Esophagus squamous epithelium (tissue), 5 donors: ENCODE data around the gene EMILIN2. TPM values are rescaled to one million over a fixed set of nuclear protein-coding genes. Genes with fewer than 3 reads are reported as not detected.
A peak's percentile ranks its signal among the peaks of the same experiment; 100 is the strongest.
"Not testable (repeated sequence)": the region's sequence is repeated elsewhere in the genome, so short reads cannot be mapped to it uniquely, and the experiment has no call there.

ENCODE experiments used
- DNase-seq: peaks from one replicate; lab custom pipeline; 2025; lab: John Stamatoyannopoulos, UW
- H3K27ac ChIP-seq, 4 donors: fragments of 200-600 bp; sonication (generic); one replicate each; pipeline ENCODE4 v1.5.1; 2016 to 2019; ENCODE audit warnings: mild to moderate bottlenecking in 1 of 4
- H3K27me3 ChIP-seq, 4 donors: fragments of 200-600 bp; sonication (generic); 1 replicate in 3 of 4; 2 replicates in 1 of 4; pipeline versions ENCODE4 v1.5.1 to v1.6.0; 2017 to 2021; ENCODE audit warnings: antibody characterized with exemption in 1 of 4
- H3K36me3 ChIP-seq, 3 donors: fragments of 200-600 bp; sonication (generic); one replicate each; pipeline ENCODE4 v1.5.1; 2016 to 2019
- H3K4me1 ChIP-seq, 3 donors: fragments of 200-600 bp; sonication (generic); one replicate each; pipeline ENCODE4 v1.5.1; 2017 to 2019
- H3K4me3 ChIP-seq, 4 donors: fragments of 200-600 bp; sonication (generic); 1 replicate in 3 of 4; 2 replicates in 1 of 4; pipeline ENCODE4 v1.5.1; 2016 to 2019; ENCODE audit warnings: mild to moderate bottlenecking in 2 of 4, moderate library complexity in 1 of 4
- H3K9me3 ChIP-seq, 3 donors: fragments of 200-600 bp; sonication (generic); one replicate each; pipeline ENCODE4 v1.5.1; 2016 to 2019
- POLR2A ChIP-seq, 4 donors: fragments of 450-650 bp; IDR thresholded peaks; one replicate each; pipeline ENCODE4 v1.6.1; 2017; ENCODE audit warnings: antibody characterized with exemption in 4 of 4, mild to moderate bottlenecking in 4 of 4, moderate library complexity in 3 of 4
- WGBS, 2 donors: methylation state at CpG; one replicate each; pipeline ENCODE4 v1.1.5; 2018; 5-methylcytosine and 5-hydroxymethylcytosine counted together
- intact Hi-C: fragments of 100-400 bp; cut with DNase I; formaldehyde crosslinking; loops from one replicate; pipeline ENCODE4 v1.15.0; 2022
- total RNA-seq, 4 donors: library from RNA; depleted of rRNA; stranded (reverse); fragments of >200 nt; gene quantifications; one replicate each; pipeline ENCODE4 v1.1.0, GENCODE V29; 2016
- TF ChIP-seq, protein P1 (sequence below), 6 experiments: fragments of 450-650 bp in 4 of 6; fragments of 200-600 bp in 2 of 6; sonication (generic) in 2 of 6; IDR thresholded peaks; one replicate each; pipeline ENCODE4 v1.5.1; 2016 to 2019; ENCODE audit warnings: antibody characterized with exemption in 6 of 6, mild to moderate bottlenecking in 4 of 6, moderate library complexity in 4 of 6
- donor health status: DM: yes; HTN: yes; CAD: no.

Gene EMILIN2
- 10 to 100 TPM in 1 of 4 donors, 1 to 10 TPM in 3; 3.2 to 11.1 (median 5.5) TPM for total RNA-seq

DNA sequence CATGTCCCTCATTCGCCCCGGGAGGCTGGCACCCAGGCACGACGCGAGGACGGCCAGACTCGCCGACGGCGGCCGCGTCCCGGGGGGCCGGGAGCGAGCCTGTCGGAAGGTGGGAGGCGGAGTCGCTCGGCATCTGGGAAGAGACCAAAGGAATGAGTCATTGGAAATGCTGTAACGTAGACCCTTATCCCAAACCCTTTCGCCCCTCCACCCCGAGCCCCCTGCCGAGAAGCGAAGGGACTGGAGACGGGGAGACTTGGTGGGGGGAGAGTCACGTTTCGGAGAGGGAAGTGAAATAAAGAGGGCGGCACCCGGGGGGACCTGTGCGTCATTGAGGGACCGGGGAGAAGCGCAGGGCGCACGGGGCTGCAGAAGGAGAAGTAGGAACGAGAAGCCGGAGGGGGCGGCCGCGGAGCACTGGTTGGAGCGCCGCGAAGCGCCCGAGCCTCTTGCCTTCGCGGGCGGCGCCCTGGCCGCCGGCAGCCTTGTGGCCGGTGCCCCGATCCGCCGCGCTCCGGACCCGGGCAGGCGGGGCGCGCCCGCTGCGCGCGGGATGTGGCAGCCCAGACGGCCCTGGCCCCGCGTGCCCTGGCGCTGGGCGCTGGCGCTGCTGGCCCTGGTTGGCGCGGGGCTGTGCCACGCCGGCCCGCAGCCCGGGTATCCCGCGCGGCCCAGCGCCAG lies at the start of gene EMILIN2:
TSS of gene EMILIN2 (plus strand) at position 371 of the 681 bp plus-strand sequence. CDS start at position 554, 183 bp downstream.
- Histone ChIP-seq H3K36me3 (no peaks in the 10 kb centered on the region), H3K4me1 (peaks cover 9 to 28% (median 11%) of the 10 kb centered on the region in 3 donors), H3K27me3 (peaks cover 0 to 79% (median 6%) of the 10 kb centered on the region in 4 donors), H3K9me3 (no peaks in the 10 kb centered on the region), H3K4me3 (peak within 1 kb of the TSS; percentile 33 to 62 (median 53)), H3K27ac (peak within 1 kb of the TSS; percentile 58 to 88 (median 78))
- DNase-seq = no peak
- 0 to 1% methylated on average over 10 to 19 of the region's 80 CpGs for WGBS, 2 donors
- TF ChIP-seq, protein P1, sequence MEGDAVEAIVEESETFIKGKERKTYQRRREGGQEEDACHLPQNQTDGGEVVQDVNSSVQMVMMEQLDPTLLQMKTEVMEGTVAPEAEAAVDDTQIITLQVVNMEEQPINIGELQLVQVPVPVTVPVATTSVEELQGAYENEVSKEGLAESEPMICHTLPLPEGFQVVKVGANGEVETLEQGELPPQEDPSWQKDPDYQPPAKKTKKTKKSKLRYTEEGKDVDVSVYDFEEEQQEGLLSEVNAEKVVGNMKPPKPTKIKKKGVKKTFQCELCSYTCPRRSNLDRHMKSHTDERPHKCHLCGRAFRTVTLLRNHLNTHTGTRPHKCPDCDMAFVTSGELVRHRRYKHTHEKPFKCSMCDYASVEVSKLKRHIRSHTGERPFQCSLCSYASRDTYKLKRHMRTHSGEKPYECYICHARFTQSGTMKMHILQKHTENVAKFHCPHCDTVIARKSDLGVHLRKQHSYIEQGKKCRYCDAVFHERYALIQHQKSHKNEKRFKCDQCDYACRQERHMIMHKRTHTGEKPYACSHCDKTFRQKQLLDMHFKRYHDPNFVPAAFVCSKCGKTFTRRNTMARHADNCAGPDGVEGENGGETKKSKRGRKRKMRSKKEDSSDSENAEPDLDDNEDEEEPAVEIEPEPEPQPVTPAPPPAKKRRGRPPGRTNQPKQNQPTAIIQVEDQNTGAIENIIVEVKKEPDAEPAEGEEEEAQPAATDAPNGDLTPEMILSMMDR (IDR thresholded peaks at IDR 0.05) = no peak
- TF ChIP-seq POLR2A (IDR thresholded peaks at IDR 0.05) = peak in 2 of 4 donors; percentile 62 to 64
- intact Hi-C loops = no loop called here

DNA sequence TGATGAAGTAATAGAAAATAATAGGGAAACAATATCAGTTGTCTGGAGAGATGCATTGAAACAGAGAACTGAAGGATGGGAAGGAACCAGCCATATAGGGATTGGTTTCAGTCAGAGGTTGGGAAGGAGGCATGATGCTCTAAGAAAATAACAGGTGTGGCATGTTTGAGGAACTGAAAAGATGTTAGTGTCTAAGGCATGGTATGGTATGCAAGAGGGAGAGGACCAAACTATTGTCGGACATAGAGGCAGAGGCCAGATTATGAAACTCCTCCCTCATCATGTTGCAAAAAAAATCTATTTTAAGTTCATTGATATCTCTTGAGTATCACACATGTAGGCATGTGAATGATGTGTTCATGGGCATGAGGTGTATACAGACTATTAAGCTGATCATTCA lies 48.9 kb upstream of the EMILIN2 start:
- TF ChIP-seq, protein P1 (IDR thresholded peaks at IDR 0.05) = no peak
- TF ChIP-seq POLR2A (IDR thresholded peaks at IDR 0.05) = no peak
- H3K9me3 ChIP-seq = no peaks in the 10 kb centered on the region
- no peak overlapping the region for H3K4me3 ChIP-seq
- intact Hi-C loops = no loop called here
- no peaks in the 10 kb centered on the region for H3K4me1 ChIP-seq
- H3K36me3 ChIP-seq = peaks cover 0 to 83% (median 0%) of the 10 kb centered on the region in 3 donors
- DNase-seq = no peak
- H3K27ac ChIP-seq = no peak overlapping the region
- no peaks in the 10 kb centered on the region for H3K27me3 ChIP-seq
- 69 to 85% methylated on average over 1 of the region's 1 CpG for WGBS, 2 donors

DNA sequence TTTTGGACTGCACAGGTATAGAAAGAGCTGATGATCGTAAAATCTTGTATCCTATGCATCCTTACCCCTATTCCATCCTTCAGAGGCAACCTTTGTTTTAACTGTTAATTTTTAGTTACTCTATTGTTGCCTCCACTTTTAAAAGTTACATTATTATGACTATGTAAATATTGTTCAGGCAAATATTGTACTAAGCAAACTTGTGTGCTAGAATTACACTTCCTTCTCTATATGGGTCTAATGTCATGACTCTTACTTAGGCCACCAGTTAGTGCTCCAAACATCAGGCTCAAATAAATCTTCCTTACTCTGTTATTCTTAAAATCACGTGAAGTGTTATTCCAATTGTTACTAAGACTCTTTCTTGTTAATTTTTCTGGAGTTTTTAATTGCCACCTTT lies 47.4 kb upstream of the EMILIN2 start:
- Histone ChIP-seq H3K4me1 (no peaks in the 10 kb centered on the region), H3K36me3 (peaks cover 0 to 86% (median 0%) of the 10 kb centered on the region in 3 donors), H3K9me3 (no peaks in the 10 kb centered on the region), H3K27ac (no peak overlapping the region), H3K4me3 (no peak overlapping the region), H3K27me3 (no peaks in the 10 kb centered on the region)
- intact Hi-C loops = no loop called here
- WGBS, 2 donors = 69 to 93% methylated on average over 2 of the region's 2 CpGs
- no peak for TF ChIP-seq POLR2A (IDR thresholded peaks at IDR 0.05)
- TF ChIP-seq, protein P1 (IDR thresholded peaks at IDR 0.05) = no peak
- no peak for DNase-seq

DNA sequence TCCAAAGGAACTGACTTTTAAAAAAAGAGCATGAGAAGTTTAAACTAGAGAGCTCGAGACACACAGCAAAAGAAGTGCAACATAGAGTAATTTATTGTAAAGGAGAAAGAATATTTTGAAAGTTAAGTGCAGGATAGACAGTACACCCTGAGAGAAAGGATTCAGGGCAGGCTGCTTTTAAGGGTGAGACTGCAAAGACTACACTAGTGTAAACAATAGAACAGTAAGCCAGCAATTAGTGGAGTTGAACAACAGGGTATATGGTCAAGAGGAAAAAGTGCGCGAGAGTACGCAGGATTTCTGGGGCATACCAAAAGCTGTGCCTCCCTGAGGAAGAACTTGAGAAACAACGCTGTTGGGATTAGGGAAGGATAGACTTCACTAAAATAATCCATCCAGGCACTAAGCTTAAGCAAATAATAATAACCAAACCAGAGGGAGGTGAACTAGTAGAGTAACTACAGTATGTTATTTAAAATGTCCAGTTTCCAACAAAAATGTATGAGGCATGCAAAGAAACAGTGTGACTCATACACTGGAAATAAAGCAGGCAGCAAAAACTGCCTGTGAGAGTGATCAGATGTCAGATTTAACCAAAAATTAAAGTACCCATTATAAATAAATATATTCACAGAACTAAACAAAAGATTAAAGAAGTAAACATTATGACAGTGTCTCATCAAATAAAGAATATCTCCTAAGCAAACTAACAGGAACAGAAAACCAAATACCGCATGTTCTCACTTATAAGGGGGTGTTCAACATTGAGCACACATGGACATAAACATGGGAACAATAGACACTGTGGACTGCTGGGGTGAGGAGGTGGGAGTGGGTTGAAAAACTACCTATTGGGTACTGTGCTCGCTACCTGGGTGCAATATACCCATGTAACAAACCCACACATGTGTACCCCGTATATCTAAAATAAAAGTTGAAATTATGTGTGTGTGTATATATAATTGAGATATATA lies 40.5 kb upstream of the EMILIN2 start:
- no peak for DNase-seq
- no peak overlapping the region for H3K4me3 ChIP-seq
- no peak overlapping the region for H3K27ac ChIP-seq
- peaks cover 0 to 40% (median 0%) of the 10 kb centered on the region in 3 donors for H3K36me3 ChIP-seq
- WGBS, 2 donors = 88 to 91% methylated on average over 8 of the region's 8 CpGs
- H3K27me3 ChIP-seq = no peaks in the 10 kb centered on the region
- H3K4me1 ChIP-seq = no peaks in the 10 kb centered on the region
- peaks cover 0 to 5% (median 0%) of the 10 kb centered on the region in 3 donors for H3K9me3 ChIP-seq
- intact Hi-C loops = no loop called here
- TF ChIP-seq, protein P1 (IDR thresholded peaks at IDR 0.05) = no peak
- TF ChIP-seq POLR2A (IDR thresholded peaks at IDR 0.05) = no peak

DNA sequence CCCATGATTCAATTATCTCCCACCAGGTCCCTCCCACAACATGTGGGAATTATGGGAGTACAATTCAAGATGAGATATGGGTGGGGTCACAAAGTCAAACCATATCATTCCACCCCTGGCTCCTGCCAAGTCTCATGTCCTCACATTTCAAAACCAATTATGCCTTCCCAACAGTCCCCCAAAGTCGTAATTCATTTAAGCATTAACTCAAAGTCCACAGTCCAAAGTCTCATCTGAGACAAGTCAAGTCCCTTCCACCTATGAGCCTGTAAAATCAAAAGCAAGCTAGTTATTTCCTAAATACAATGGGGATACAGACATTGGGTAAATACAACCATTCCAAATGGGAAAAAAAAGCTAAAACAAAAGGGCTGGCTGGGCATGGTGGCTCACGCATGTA lies 38.2 kb upstream of the EMILIN2 start:
- H3K27ac ChIP-seq, H3K4me3 ChIP-seq, H3K9me3 ChIP-seq, intact Hi-C loops, DNase-seq, H3K4me1 ChIP-seq, H3K27me3 ChIP-seq: not testable (repeated sequence)
- 81 to 83% methylated on average over 2 of the region's 2 CpGs for WGBS, 2 donors
- peaks cover 0 to 21% (median 0%) of the 10 kb centered on the region in 3 donors for H3K36me3 ChIP-seq

DNA sequence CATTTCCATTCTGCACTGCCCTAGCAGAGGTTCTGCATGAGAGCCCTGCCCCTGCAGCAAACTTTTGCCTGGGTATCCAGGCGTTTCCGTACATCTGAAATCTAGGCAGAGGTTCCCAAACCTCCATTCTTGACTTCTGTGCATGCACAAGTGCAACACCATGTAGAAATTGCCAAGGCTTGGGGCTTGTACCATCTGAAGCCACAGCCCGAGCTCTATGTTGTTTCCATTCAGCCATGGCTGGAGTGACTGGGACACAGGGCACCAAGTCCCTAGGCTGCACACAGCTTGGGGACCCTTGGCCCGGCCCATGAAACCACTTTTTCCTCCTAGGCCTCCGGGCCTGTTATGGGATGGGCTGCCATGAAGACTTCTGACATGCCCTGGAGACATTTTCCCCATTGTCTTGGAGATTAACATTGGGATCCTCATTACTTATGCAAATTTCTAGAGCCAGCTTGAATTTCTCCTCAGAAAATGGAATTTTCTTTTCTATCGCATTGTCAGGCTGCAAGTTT lies 37.1 kb upstream of the EMILIN2 start:
- H3K4me3 ChIP-seq, H3K27ac ChIP-seq, DNase-seq, intact Hi-C loops, H3K27me3 ChIP-seq, H3K4me1 ChIP-seq: not testable (repeated sequence)
- H3K9me3 ChIP-seq = peaks cover 0 to 11% (median 3%) of the 10 kb centered on the region in 3 donors
- 95 to 100% methylated on average over 3 to 6 of the region's 6 CpGs for WGBS, 2 donors
- H3K36me3 ChIP-seq = peaks cover 0 to 11% (median 0%) of the 10 kb centered on the region in 3 donors
